ENCODE results near the gene COPE. TPM values are rescaled to one million over a fixed set of nuclear protein-coding genes. Genes with fewer than 3 reads are reported as not detected.

COPE gene
- total RNA-seq, 1 donor from 2014 or later = 177 TPM

GRCh38 chr19:18869023-18869618, 50.1 kb downstream of the COPE start:
- peaks cover 6% of the 10 kb centered on the region for H3K36me3 Mint-ChIP-seq (ENCODE audit: unreplicated experiment)
- H3K9me3 Mint-ChIP-seq (ENCODE audit: unreplicated experiment) = peaks cover 12% of the 10 kb centered on the region
- peaks cover 5% of the 10 kb centered on the region for H3K4me1 Mint-ChIP-seq (ENCODE audit: low read depth, unreplicated experiment)
- no peak overlapping the region for H3K27ac Mint-ChIP-seq (ENCODE audit: unreplicated experiment)
- TF ChIP-seq CTCF (IDR thresholded peaks at IDR 0.05; ENCODE audit: partially characterized antibody, unreplicated experiment) = no peak
- H3K4me3 Mint-ChIP-seq (ENCODE audit: unreplicated experiment) = no peak overlapping the region
- peak; percentile 45 for DNase-seq
- H3K27me3 Mint-ChIP-seq (ENCODE audit: unreplicated experiment) = peaks cover 15% of the 10 kb centered on the region

GRCh38 chr19:18868380-18869022, 50.7 kb downstream of the COPE start:
- Mint-ChIP-seq H3K4me1 (ENCODE audit: low read depth, unreplicated experiment) (peaks cover 5% of the 10 kb centered on the region), H3K27ac (ENCODE audit: unreplicated experiment) (no peak overlapping the region), H3K27me3 (ENCODE audit: unreplicated experiment) (peaks cover 15% of the 10 kb centered on the region), H3K9me3 (ENCODE audit: unreplicated experiment) (peaks cover 12% of the 10 kb centered on the region), H3K4me3 (ENCODE audit: unreplicated experiment) (no peak overlapping the region), H3K36me3 (ENCODE audit: unreplicated experiment) (peaks cover 6% of the 10 kb centered on the region)
- no peak for DNase-seq
- no peak for TF ChIP-seq CTCF (IDR thresholded peaks at IDR 0.05; ENCODE audit: partially characterized antibody, unreplicated experiment)

GRCh38 chr19:18867751-18868150, 51.4 kb downstream of the COPE start:
- Mint-ChIP-seq H3K27ac (ENCODE audit: unreplicated experiment) (no peak overlapping the region), H3K4me3 (ENCODE audit: unreplicated experiment) (no peak overlapping the region)

GRCh38 chr19:18867199-18867598, 52.0 kb downstream of the COPE start:
- no peaks in the 10 kb centered on the region for H3K36me3 Mint-ChIP-seq (ENCODE audit: unreplicated experiment)
- no peak overlapping the region for H3K27ac Mint-ChIP-seq (ENCODE audit: unreplicated experiment)
- no peak for TF ChIP-seq CTCF (IDR thresholded peaks at IDR 0.05; ENCODE audit: partially characterized antibody, unreplicated experiment)
- peak overlapping the region; percentile 56 for H3K4me3 Mint-ChIP-seq (ENCODE audit: unreplicated experiment)
- H3K4me1 Mint-ChIP-seq (ENCODE audit: low read depth, unreplicated experiment) = peaks cover 5% of the 10 kb centered on the region
- H3K27me3 Mint-ChIP-seq (ENCODE audit: unreplicated experiment) = peaks cover 15% of the 10 kb centered on the region
- peaks cover 8% of the 10 kb centered on the region for H3K9me3 Mint-ChIP-seq (ENCODE audit: unreplicated experiment)
- DNase-seq = no peak

More at GRCh38 chr19:18867751-18868150, 51.4 kb downstream of the COPE start:
- peaks cover 5% of the 10 kb centered on the region for H3K4me1 Mint-ChIP-seq (ENCODE audit: low read depth, unreplicated experiment)
- no peak for DNase-seq
- TF ChIP-seq CTCF (IDR thresholded peaks at IDR 0.05; ENCODE audit: partially characterized antibody, unreplicated experiment) = no peak
- peaks cover 8% of the 10 kb centered on the region for H3K9me3 Mint-ChIP-seq (ENCODE audit: unreplicated experiment)
- peaks cover 15% of the 10 kb centered on the region for H3K27me3 Mint-ChIP-seq (ENCODE audit: unreplicated experiment)
- peaks cover 1% of the 10 kb centered on the region for H3K36me3 Mint-ChIP-seq (ENCODE audit: unreplicated experiment)

- H3K9me3 Mint-ChIP-seq (ENCODE audit: unreplicated experiment) = peaks cover 8% of the 10 kb centered on the region
- H3K27me3 Mint-ChIP-seq (ENCODE audit: unreplicated experiment) = peaks cover 11% of the 10 kb centered on the region
- DNase-seq = no peak
- H3K27ac Mint-ChIP-seq (ENCODE audit: unreplicated experiment) = no peak overlapping the region
- no peaks in the 10 kb centered on the region for H3K36me3 Mint-ChIP-seq (ENCODE audit: unreplicated experiment)
- peak; percentile 55 for TF ChIP-seq CTCF (IDR thresholded peaks at IDR 0.05; ENCODE audit: partially characterized antibody, unreplicated experiment)
- peak overlapping the region; percentile 56 for H3K4me3 Mint-ChIP-seq (ENCODE audit: unreplicated experiment)
- peaks cover 4% of the 10 kb centered on the region for H3K4me1 Mint-ChIP-seq (ENCODE audit: low read depth, unreplicated experiment)
Observed at GRCh38 chr19:18866800-18867123, 52.4 kb downstream of the COPE start.
